ENCODE results near the gene ATP9B. TPM values are rescaled to one million over a fixed set of nuclear protein-coding genes. Genes with fewer than 3 reads are reported as not detected.
"Not testable (repeated sequence)": the region's sequence is repeated elsewhere in the genome, so short reads cannot be mapped to it uniquely, and the experiment has no call there.

Gene ATP9B
- polyA plus RNA-seq, 4 donors = 29.3 to 36.4 (median 32.7) TPM

- DNase-seq (ENCODE audit: low read depth in 4 of 4, low spot score in 3 of 4) = no peak
Measured at GRCh38 chr18:79123948-79124347, 54.8 kb downstream of the ATP9B start.

- DNase-seq (ENCODE audit: low read depth in 4 of 4, low spot score in 3 of 4) = no peak
Measured at GRCh38 chr18:79129120-79129519, 59.9 kb downstream of the ATP9B start.

DNA sequence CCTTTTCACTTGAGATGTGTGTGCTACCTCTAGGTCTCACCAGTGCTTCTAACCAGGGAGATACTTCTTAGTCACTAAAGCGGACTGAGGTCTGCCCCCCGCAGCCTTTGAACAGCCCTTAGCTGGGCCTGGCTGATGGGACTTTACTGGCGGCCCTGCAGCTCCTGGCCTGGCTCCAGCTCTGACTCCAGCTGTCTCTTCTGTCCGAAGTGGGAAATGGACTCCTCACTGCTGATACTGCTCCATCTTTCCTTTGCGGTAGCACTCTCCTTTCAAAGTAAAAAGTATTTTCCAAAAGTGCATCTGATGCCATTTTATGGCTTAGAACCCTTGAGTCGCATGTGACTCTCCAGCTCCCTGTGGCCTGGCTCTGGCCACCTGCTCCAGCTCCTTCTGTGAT, 64.5 kb downstream of the ATP9B start:
- no peak for DNase-seq (ENCODE audit: low read depth in 4 of 4, low spot score in 3 of 4)

DNA sequence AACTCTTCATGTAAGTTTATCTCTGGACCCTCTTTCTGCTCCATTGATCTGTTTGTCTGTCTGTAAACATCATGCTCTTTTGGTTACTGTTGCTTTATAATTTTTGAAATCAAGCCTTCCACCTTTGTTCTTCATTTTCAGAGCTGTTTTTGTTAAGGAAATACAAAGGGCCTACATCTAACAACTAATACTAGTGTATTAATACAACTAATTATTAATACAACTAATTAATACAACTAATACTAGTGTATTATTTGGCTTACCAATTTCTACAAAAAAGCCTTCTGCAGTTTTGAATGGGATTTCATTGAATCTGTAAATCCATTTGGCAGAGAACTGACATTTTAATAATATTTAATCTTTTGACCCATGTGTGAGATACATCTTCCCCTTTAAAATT, 66.7 kb downstream of the ATP9B start:
- DNase-seq (ENCODE audit: low read depth in 4 of 4, low spot score in 3 of 4) = no peak

GRCh38 chr18:79136742-79137141, 67.5 kb downstream of the ATP9B start:
- no peak for DNase-seq (ENCODE audit: low read depth in 4 of 4, low spot score in 3 of 4)

DNA sequence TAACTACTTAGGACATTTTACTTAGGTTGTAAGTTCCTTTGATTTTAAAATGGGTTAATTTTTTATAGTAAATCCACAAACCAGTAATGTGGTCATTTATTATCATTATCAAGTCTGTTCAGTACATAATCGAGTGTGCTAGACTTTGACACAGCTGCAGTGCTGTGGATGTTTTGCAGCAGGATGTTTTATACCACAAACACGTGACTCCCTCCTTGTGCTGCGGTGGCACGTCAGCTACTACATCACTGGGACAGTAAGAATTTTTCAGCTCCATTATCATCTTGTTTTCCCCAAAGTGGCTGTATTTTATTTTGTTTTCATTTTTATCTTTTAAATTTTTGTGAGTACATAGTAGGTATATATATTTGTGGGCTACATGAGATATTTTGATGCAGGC, 70.0 kb downstream of the ATP9B start:
- no peak for DNase-seq (ENCODE audit: low read depth in 4 of 4, low spot score in 3 of 4)

DNA sequence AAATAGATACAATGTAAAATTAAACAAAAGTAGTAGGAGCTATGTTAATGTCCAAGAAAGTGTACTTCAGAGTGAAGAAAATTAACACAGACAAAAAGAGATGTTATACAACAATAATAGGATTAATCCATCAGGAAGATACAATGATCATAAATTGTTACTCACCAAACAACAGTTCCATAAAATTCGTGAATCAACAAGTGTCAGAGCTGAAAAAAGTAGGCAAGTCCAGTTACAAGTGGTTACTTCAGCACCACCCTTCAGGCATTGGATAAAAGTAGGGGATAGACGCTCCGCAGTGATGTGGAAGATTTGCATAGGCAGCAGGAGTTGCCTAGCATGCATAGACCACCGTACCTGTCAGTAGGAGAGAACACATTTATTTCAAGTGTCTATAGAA, 77.8 kb downstream of the ATP9B start:
- DNase-seq (ENCODE audit: low read depth in 4 of 4, low spot score in 3 of 4) = no peak

DNA sequence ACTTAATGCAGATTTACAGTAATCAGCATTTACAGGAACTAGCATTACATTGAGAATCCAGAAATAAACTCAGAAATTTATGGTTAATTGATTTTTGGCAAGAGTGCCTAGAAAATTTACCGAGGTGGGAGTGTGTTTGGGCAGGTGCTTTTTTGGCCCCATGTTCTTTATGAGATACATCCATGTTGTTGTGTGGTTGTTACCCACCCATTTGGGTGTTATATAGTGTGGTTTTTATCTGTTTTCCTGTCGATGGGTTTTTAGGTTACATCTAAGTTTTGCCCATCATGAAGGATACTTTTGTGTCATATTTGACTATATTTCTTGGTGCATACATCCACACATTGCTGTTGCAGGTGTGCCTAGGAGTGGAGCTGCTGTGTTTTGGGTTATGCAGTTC, 82.0 kb downstream of the ATP9B start:
- no peak for DNase-seq (ENCODE audit: low read depth in 4 of 4, low spot score in 3 of 4)

- DNase-seq (ENCODE audit: low read depth in 4 of 4, low spot score in 3 of 4) = no peak
Measured at GRCh38 chr18:79156327-79156726, 87.1 kb downstream of the ATP9B start.

- DNase-seq (ENCODE audit: low read depth in 4 of 4, low spot score in 3 of 4) = no peak
Measured at GRCh38 chr18:79164706-79165105, 95.5 kb downstream of the ATP9B start.

- no peak for DNase-seq (ENCODE audit: low read depth in 4 of 4, low spot score in 3 of 4)
Measured at GRCh38 chr18:79166702-79167101, 97.5 kb downstream of the ATP9B start.

DNA sequence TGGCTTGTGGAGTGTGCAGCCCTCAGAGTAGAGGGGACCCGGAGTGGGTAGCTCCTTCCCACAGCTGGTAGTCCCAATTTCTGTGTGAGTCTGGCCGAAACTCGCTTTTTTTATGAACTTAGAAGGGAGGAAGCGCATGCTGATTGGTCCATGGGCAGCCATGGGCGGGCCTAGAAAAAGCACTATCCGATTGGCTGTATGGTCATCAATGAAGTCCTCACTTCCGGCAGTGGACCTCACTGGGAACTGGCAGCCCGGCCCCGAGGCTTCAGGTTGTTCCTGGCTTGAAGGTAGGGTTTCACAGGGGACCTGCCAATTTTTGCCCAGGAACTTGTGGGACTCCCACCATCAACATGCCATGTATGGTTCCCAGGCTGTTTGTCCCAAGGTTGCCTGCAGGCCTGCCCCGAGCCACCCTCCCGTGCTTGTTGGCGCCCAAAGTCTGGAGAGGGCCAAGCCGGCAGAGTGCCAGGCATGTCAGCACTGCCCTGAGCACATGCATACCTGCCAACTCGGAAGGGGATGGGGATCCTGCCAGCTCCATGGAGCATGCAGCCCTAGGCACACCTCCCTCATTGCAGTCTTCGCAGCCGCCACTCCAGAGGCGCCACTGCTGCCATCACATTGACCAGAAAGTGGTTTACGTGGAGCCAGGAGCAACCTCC, 98.5 kb downstream of the ATP9B start:
- DNase-seq (ENCODE audit: low read depth in 4 of 4, low spot score in 3 of 4) = no peak

- no peak for DNase-seq (ENCODE audit: low read depth in 4 of 4, low spot score in 3 of 4)
Measured at GRCh38 chr18:79169958-79170555, 100.9 kb downstream of the ATP9B start.

- DNase-seq (ENCODE audit: low read depth in 4 of 4, low spot score in 3 of 4) = not testable (repeated sequence)
Measured at GRCh38 chr18:79172331-79172730, 103.1 kb downstream of the ATP9B start.

- DNase-seq (ENCODE audit: low read depth in 4 of 4, low spot score in 3 of 4) = no peak
Measured at GRCh38 chr18:79173742-79174141, 104.5 kb downstream of the ATP9B start.

- DNase-seq (ENCODE audit: low read depth in 4 of 4, low spot score in 3 of 4) = no peak
Measured at GRCh38 chr18:79178113-79178531, 108.9 kb downstream of the ATP9B start.

- DNase-seq (ENCODE audit: low read depth in 4 of 4, low spot score in 3 of 4) = no peak
Measured at GRCh38 chr18:79182047-79182713, 113.0 kb downstream of the ATP9B start.

GRCh38 chr18:79185648-79186047, 116.5 kb downstream of the ATP9B start:
- DNase-seq (ENCODE audit: low read depth in 4 of 4, low spot score in 3 of 4) = no peak

DNA sequence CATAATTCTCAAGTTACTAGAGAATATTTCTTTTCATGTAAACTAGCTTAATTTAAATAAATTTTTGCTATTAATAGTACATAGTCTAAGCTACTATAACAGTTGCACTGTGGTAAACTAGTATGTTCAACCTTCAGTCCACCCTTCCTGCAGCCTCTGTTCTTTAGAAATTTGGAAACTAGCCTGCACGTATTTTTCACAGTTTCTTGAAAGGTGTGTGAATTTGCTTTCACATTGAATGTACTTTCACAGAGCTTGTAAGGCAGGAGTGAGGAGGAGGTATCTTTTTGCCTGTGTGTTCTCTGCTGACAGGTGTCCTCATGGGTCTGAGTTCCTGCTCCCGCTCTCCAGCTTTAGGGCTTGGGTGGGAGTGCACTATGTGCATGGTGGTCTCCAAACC, 117.5 kb downstream of the ATP9B start:
- DNase-seq (ENCODE audit: low read depth in 4 of 4, low spot score in 3 of 4) = no peak

DNA sequence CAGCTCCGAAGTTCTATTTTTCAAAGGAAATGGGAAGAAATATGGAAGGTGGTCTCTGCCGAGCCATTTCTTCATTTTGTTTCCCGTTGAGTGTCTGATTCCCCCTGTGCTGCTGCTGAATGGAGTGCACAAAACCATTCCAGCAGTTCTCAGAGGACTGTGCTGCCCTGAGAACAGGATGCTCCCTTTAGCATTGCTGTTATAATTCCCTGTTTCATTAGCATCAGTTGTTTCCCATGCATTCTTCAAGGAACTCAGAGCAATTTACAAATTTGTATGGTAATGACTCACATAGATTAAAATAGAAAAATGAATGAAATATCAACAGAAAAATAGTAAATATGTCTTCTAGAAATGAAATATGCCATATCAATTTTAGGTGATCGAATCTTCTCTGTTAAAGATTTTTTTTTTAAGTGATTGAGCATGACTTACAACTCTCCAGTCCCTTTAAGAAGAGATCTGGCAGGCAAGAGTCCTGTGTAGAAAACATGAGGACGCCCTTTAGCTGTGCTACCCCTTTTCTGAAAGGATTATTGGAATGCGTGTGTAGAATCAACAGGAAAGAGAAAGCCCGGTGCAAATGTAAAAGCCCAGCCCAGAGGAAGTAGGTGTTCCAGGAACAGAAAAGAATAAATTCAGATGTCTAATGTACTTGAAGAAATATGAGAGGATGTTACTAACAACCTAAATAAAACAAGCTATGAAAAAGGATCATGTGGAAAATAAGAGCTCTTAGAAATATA, 118.5 kb downstream of the ATP9B start:
- DNase-seq (ENCODE audit: low read depth in 4 of 4, low spot score in 3 of 4) = no peak

DNA sequence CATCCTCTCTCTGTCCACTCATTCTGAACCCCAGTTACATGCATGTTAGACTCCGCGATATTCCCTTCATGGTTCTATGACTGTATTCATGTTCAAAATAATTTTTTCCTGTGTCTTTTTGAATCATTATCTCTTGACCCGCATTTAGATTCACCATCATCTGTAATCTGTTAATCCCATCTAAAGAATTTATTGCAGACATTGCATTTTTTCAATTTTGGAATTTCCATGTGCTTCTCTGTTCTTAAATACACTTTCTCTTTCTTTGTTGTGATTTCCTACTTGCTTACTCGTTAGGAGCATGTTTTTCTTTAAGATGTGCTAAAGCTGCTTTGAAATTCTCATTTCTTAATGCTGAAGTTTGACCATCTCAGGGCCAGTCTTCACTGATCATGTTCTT, 122.2 kb downstream of the ATP9B start:
- DNase-seq (ENCODE audit: low read depth in 4 of 4, low spot score in 3 of 4) = no peak
